ENCODE data around the gene PDE4A. TPM values are rescaled to one million over a fixed set of nuclear protein-coding genes. Genes with fewer than 3 reads are reported as not detected.

PDE4A gene
- total and polyA plus RNA-seq, 4 donors = 0.90 to 2.3 (median 1.3) TPM

DNA sequence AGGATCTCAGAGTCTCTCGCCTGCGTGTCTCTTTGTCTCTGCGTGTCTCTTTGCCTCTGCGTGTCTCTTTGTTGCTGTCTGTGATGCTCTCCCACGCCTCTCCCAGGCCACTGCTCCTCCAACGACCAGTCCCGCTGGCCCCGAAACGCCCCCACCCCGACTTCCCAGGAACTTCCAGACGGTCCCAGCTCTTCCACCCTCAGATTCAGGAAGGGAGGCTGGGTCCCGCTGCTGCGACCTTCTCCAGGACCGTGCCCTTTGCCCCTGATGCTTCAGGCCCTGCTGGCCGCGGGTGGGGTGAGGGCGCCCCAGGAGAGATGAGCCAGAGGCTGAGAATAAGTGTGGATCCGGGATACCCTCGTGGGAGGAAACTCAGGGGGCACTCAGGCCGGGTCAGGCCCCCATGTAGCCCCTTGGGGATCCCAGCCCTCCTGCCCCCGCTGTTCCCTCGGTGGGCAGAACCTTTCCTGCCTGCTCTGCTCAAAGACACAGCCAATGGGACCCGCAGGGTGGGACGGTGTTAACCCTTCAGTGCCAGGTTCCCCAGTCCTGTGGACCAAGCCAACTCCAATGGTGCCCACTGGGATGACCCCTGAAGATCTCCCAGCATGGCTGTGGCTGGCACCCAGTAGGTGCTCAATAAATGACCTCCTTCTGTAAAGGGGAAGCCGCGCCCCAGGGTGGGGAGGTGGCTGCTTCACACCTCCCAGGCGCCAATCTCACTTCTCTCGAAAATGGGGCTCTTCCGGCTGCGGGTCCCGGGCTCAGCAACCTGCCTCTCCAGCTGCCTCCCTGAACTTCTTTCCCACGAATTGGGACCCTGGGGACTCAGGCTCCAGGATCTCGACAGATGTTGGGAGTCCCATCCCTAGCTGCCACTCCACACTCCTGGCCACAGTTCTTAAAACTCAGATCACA, 98.4 kb downstream of the PDE4A start:
- no peak for DNase-seq (ENCODE audit: low spot score)
- TF ChIP-seq, protein P1, sequence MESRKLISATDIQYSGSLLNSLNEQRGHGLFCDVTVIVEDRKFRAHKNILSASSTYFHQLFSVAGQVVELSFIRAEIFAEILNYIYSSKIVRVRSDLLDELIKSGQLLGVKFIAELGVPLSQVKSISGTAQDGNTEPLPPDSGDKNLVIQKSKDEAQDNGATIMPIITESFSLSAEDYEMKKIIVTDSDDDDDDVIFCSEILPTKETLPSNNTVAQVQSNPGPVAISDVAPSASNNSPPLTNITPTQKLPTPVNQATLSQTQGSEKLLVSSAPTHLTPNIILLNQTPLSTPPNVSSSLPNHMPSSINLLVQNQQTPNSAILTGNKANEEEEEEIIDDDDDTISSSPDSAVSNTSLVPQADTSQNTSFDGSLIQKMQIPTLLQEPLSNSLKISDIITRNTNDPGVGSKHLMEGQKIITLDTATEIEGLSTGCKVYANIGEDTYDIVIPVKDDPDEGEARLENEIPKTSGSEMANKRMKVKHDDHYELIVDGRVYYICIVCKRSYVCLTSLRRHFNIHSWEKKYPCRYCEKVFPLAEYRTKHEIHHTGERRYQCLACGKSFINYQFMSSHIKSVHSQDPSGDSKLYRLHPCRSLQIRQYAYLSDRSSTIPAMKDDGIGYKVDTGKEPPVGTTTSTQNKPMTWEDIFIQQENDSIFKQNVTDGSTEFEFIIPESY (IDR thresholded peaks at IDR 0.05) = no peak
- TF ChIP-seq NR2F2 (IDR thresholded peaks at IDR 0.05) (no peak), FOXA2 (IDR thresholded peaks at IDR 0.05) (no peak), GABPA (IDR thresholded peaks at IDR 0.05 in 1 of 2, conservative IDR thresholded peaks at IDR 0.05 in 1 of 2) (no peak), RXRA (IDR thresholded peaks at IDR 0.05) (no peak), SP1 (IDR thresholded peaks at IDR 0.05) (no peak), TAF1 (conservative IDR thresholded peaks at IDR 0.05) (no peak), RAD21 (IDR thresholded peaks at IDR 0.05) (no peak), HNF4A (conservative IDR thresholded peaks at IDR 0.05) (no peak), JUND (IDR thresholded peaks at IDR 0.05) (no peak), FOXA1 (IDR thresholded peaks at IDR 0.05) (no peak), HNF4G (IDR thresholded peaks at IDR 0.05) (no peak), EGR1 (IDR thresholded peaks at IDR 0.05; ENCODE audit: low read depth in 2 of 2) (no peak), YY1 (IDR thresholded peaks at IDR 0.05) (no peak)
- TF ChIP-seq, protein P2, sequence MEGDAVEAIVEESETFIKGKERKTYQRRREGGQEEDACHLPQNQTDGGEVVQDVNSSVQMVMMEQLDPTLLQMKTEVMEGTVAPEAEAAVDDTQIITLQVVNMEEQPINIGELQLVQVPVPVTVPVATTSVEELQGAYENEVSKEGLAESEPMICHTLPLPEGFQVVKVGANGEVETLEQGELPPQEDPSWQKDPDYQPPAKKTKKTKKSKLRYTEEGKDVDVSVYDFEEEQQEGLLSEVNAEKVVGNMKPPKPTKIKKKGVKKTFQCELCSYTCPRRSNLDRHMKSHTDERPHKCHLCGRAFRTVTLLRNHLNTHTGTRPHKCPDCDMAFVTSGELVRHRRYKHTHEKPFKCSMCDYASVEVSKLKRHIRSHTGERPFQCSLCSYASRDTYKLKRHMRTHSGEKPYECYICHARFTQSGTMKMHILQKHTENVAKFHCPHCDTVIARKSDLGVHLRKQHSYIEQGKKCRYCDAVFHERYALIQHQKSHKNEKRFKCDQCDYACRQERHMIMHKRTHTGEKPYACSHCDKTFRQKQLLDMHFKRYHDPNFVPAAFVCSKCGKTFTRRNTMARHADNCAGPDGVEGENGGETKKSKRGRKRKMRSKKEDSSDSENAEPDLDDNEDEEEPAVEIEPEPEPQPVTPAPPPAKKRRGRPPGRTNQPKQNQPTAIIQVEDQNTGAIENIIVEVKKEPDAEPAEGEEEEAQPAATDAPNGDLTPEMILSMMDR (IDR thresholded peaks at IDR 0.05; ENCODE audit: low read depth, low read length, missing input control) = no peak
- TF ChIP-seq, protein P3, sequence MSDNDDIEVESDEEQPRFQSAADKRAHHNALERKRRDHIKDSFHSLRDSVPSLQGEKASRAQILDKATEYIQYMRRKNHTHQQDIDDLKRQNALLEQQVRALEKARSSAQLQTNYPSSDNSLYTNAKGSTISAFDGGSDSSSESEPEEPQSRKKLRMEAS (IDR thresholded peaks at IDR 0.05) = no peak
- TF ChIP-seq, protein P4, sequence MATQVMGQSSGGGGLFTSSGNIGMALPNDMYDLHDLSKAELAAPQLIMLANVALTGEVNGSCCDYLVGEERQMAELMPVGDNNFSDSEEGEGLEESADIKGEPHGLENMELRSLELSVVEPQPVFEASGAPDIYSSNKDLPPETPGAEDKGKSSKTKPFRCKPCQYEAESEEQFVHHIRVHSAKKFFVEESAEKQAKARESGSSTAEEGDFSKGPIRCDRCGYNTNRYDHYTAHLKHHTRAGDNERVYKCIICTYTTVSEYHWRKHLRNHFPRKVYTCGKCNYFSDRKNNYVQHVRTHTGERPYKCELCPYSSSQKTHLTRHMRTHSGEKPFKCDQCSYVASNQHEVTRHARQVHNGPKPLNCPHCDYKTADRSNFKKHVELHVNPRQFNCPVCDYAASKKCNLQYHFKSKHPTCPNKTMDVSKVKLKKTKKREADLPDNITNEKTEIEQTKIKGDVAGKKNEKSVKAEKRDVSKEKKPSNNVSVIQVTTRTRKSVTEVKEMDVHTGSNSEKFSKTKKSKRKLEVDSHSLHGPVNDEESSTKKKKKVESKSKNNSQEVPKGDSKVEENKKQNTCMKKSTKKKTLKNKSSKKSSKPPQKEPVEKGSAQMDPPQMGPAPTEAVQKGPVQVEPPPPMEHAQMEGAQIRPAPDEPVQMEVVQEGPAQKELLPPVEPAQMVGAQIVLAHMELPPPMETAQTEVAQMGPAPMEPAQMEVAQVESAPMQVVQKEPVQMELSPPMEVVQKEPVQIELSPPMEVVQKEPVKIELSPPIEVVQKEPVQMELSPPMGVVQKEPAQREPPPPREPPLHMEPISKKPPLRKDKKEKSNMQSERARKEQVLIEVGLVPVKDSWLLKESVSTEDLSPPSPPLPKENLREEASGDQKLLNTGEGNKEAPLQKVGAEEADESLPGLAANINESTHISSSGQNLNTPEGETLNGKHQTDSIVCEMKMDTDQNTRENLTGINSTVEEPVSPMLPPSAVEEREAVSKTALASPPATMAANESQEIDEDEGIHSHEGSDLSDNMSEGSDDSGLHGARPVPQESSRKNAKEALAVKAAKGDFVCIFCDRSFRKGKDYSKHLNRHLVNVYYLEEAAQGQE (IDR thresholded peaks at IDR 0.05) = no peak
- Histone ChIP-seq H3K4me3 (ENCODE audit: low read depth in 1 of 3, low read length in 3 of 3) (no peak overlapping the region), H3K27ac (ENCODE audit: low read depth in 1 of 2, low read length in 2 of 2) (peak overlapping the region in 1 of 2 donors; percentile 9), H3K9ac (ENCODE audit: low read depth in 1 of 2, low read length in 2 of 2) (no peak overlapping the region), H3K27me3 (ENCODE audit: control insufficient read depth in 4 of 4, insufficient read depth in 4 of 4, low read length in 3 of 4) (peaks cover 2 to 18% (median 3%) of the 10 kb centered on the region in 4 donors), H3K9me3 (ENCODE audit: control insufficient read depth in 4 of 4, low read length in 3 of 4) (no peaks in the 10 kb centered on the region), H3K4me1 (ENCODE audit: control insufficient read depth in 4 of 4, insufficient read depth in 4 of 4, low read length in 3 of 4) (peaks cover 2 to 27% (median 11%) of the 10 kb centered on the region in 4 donors), H3K36me3 (ENCODE audit: control insufficient read depth in 4 of 4, insufficient read depth in 3 of 4, low read depth in 1 of 4, low read length in 3 of 4) (no peaks in the 10 kb centered on the region)
- 14% methylated on average over 33 of the region's 33 CpGs for WGBS

Other genes starting within 250 kb of the PDE4A start
- gene DNMT1, start 225.6 kb upstream of the PDE4A start, total RNA-seq = 10 to 100 TPM; 19.7 to 47.1 TPM
- 10 to 100 TPM in 1 of 2 donors, 1 to 10 TPM in 1; 8.7 to 20.3 TPM for gene DNMT1, start 225.6 kb upstream of the PDE4A start, polyA plus RNA-seq
- gene S1PR2, start 189.2 kb upstream of the PDE4A start, total RNA-seq = 1 to 10 TPM; 2.6 to 4.8 TPM
- gene S1PR2, start 189.2 kb upstream of the PDE4A start, polyA plus RNA-seq = 1 to 10 TPM; 1.2 to 4.0 TPM
- gene MRPL4, start 168.3 kb upstream of the PDE4A start, total RNA-seq = 10 to 100 TPM; 21.5 to 23.4 TPM
- gene MRPL4, start 168.3 kb upstream of the PDE4A start, polyA plus RNA-seq = 10 to 100 TPM; 44.0 to 74.8 TPM
- 10 to 100 TPM; 20.5 to 26.3 TPM for gene ICAM1, start 149.4 kb upstream of the PDE4A start, total RNA-seq
- gene ICAM1, start 149.4 kb upstream of the PDE4A start, polyA plus RNA-seq = 10 to 100 TPM in 1 of 2 donors, 1 to 10 TPM in 1; 7.8 to 19.1 TPM
- gene ICAM4, start 133.6 kb upstream of the PDE4A start, total RNA-seq = 10 to 100 TPM in 1 of 2 donors, under 1 TPM in 1; 0.33 to 74.1 TPM
- gene ICAM4, start 133.6 kb upstream of the PDE4A start, polyA plus RNA-seq = under 1 TPM in 1 of 2 donors, not detected in 1; 0.05 TPM
- 1 to 10 TPM; 1.0 to 2.5 TPM for gene ICAM5, start 130.6 kb upstream of the PDE4A start, total RNA-seq
- under 1 TPM in 1 of 2 donors, not detected in 1; 0.02 TPM for gene ICAM5, start 130.6 kb upstream of the PDE4A start, polyA plus RNA-seq
- under 1 TPM; 0.61 to 0.75 TPM for gene ZGLP1, start 110.7 kb upstream of the PDE4A start, total RNA-seq
- 1 to 10 TPM in 1 of 2 donors, under 1 TPM in 1; 0.89 to 1.2 TPM for gene ZGLP1, start 110.7 kb upstream of the PDE4A start, polyA plus RNA-seq
- 1 to 10 TPM; 5.8 to 5.9 TPM for gene FDX2, start 104.5 kb upstream of the PDE4A start, total RNA-seq
- 10 to 100 TPM; 14.1 to 18.7 TPM for gene FDX2, start 104.5 kb upstream of the PDE4A start, polyA plus RNA-seq
- 10 to 100 TPM in 1 of 2 donors, 1 to 10 TPM in 1; 6.4 to 13.6 TPM for gene RAVER1, start 87.0 kb upstream of the PDE4A start, total RNA-seq
- 1 to 10 TPM; 2.1 to 5.9 TPM for gene RAVER1, start 87.0 kb upstream of the PDE4A start, polyA plus RNA-seq
- 10 to 100 TPM; 15.9 to 18.1 TPM for gene ICAM3, start 80.9 kb upstream of the PDE4A start, total RNA-seq
- gene ICAM3, start 80.9 kb upstream of the PDE4A start, polyA plus RNA-seq = 10 to 100 TPM; 24.0 to 62.8 TPM
- gene TYK2, start 40.0 kb upstream of the PDE4A start, total RNA-seq = 10 to 100 TPM; 59.2 to 60.0 TPM
- gene TYK2, start 40.0 kb upstream of the PDE4A start, polyA plus RNA-seq = 10 to 100 TPM; 47.9 to 63.1 TPM
- 10 to 100 TPM; 46.0 to 52.3 TPM for gene CDC37, start 17.0 kb upstream of the PDE4A start, total RNA-seq
- 10 to 100 TPM; 61.2 to 69.9 TPM for gene CDC37, start 17.0 kb upstream of the PDE4A start, polyA plus RNA-seq
- 10 to 100 TPM; 45.4 to 62.3 TPM for gene KEAP1, start 82.8 kb downstream of the PDE4A start, total RNA-seq
- gene KEAP1, start 82.8 kb downstream of the PDE4A start, polyA plus RNA-seq = 10 to 100 TPM; 44.3 to 50.6 TPM
- under 1 TPM; 0.17 to 0.56 TPM for gene S1PR5, start 96.9 kb downstream of the PDE4A start, total RNA-seq
- gene S1PR5, start 96.9 kb downstream of the PDE4A start, polyA plus RNA-seq = under 1 TPM; 0.32 to 0.36 TPM
- 10 to 100 TPM; 10.1 to 44.4 TPM for gene ATG4D, start 123.4 kb downstream of the PDE4A start, total RNA-seq
- 10 to 100 TPM in 1 of 2 donors, 1 to 10 TPM in 1; 4.7 to 12.1 TPM for gene ATG4D, start 123.4 kb downstream of the PDE4A start, polyA plus RNA-seq
- gene KRI1, start 145.5 kb downstream of the PDE4A start, total RNA-seq = 10 to 100 TPM in 1 of 2 donors, 1 to 10 TPM in 1; 7.0 to 14.1 TPM
- gene KRI1, start 145.5 kb downstream of the PDE4A start, polyA plus RNA-seq = 1 to 10 TPM; 4.6 to 7.1 TPM
- 10 to 100 TPM in 1 of 2 donors, 1 to 10 TPM in 1; 2.7 to 86.4 TPM for gene CDKN2D, start 148.4 kb downstream of the PDE4A start, total RNA-seq
- 1 to 10 TPM; 1.6 to 4.4 TPM for gene CDKN2D, start 148.4 kb downstream of the PDE4A start, polyA plus RNA-seq
- 1 to 10 TPM in 1 of 2 donors, under 1 TPM in 1; 0.42 to 1.3 TPM for gene AP1M2, start 166.8 kb downstream of the PDE4A start, total RNA-seq
- under 1 TPM; 0.57 to 0.83 TPM for gene AP1M2, start 166.8 kb downstream of the PDE4A start, polyA plus RNA-seq
- gene SLC44A2, start 205.0 kb downstream of the PDE4A start, total RNA-seq = 10 to 100 TPM; 13.0 to 21.6 TPM
- gene SLC44A2, start 205.0 kb downstream of the PDE4A start, polyA plus RNA-seq = 10 to 100 TPM; 12.0 to 13.9 TPM
- 10 to 100 TPM; 53.8 to 85.1 TPM for gene ILF3, start 233.8 kb downstream of the PDE4A start, total RNA-seq
- gene ILF3, start 233.8 kb downstream of the PDE4A start, polyA plus RNA-seq = 10 to 100 TPM; 31.7 to 32.0 TPM